ENCODE results near the gene TRIP10.
"Not testable (repeated sequence)": the region's sequence is repeated elsewhere in the genome, so short reads cannot be mapped to it uniquely, and the experiment has no call there.

TRIP10 gene

DNA sequence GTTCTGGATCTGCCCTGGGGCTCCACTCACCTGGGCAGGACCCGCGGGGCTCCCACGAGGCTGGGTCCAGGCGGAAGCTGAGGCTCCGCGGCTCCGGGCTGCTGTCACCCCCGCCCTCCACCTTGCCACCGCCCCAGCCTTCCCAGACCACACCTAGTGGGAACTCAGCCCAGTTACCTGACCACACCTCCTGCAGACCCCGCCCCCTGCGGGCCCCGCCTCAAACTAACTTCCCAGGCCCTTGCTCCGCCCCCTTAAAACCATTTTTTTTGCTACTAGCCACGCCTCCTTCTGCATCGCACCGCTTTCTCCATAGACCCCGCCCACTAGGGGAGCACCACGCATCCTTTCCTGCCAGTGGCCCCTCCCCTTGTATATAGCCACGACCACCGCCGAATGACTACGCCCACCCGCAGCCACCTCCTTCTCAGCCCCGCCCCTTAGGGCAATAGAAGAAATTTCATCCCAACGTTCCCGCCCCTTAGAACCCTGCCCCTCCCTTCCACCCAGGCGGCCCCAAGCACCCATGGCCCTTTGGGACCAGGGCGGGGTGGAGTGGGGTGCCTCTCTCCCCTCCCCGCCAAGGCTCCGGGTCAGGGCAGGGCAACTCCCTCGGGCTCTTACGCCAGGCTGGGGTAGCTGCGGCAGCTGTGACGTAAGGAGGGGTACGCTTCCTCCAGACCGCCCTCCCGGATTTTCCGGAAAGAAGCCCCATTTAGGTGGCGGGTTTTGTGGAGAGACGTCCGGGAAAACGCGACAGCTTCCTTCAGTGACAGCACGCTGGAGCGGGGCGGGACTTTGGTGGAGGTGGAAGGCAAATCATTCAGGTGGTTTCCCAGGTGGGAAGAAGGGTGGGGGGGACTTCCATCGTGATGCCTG lies 28.1 kb downstream of the TRIP10 start, which contains the start of gene SH2D3A:
SH2D3A (minus strand) TSS at position 79 of the 879 bp plus-strand sequence. CDS start 3,687 bp downstream, outside the sequence.
- Histone ChIP-seq H3K9ac (ENCODE audit: low read length) (peak within 1 kb of the TSS; percentile 50), H3K4me3 (ENCODE audit: low read length) (peak within 1 kb of the TSS; percentile 82), H3K27ac (ENCODE audit: low read length) (peak within 1 kb of the TSS; percentile 28)

DNA sequence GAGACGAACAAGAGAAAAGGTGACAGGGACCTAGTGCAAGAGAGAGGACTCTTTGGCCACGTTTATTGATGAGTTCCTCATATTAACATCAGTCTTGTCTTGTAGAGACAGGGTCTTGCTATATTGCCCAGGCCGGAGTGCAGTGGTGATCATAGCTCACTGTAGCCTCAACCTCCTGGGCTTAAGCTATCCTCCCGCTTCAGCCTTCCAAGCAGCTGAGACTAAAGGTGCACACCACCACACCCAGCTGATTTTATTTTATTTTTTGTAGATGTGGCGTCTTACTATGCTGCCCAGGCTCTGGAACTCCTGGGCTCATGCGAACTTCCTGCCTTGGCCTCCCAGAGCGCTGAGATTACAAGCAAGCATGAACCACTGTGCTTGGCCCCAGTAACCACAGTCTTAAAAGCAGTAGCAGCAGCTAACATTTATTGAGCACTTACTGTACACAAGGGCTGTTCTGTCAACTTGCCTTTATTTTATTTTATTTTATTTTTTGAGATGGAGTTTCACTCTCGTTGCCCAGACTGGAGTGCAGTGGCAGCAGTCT lies 28.8 kb downstream of the TRIP10 start:
- Histone ChIP-seq H3K4me3 (ENCODE audit: low read length) (peak overlapping the region; percentile 82), H3K4me1 (ENCODE audit: control insufficient read depth, low read depth, low read length) (peaks cover 16% of the 10 kb centered on the region), H3K36me3 (ENCODE audit: control insufficient read depth, low read depth, low read length) (no peaks in the 10 kb centered on the region), H3K9me3 (ENCODE audit: control insufficient read depth, low read depth, low read length) (no peaks in the 10 kb centered on the region), H3K27me3 (ENCODE audit: control insufficient read depth, insufficient read depth, low read length) (peaks cover 14% of the 10 kb centered on the region), H3K27ac (ENCODE audit: low read length) (no peak overlapping the region), H3K9ac (ENCODE audit: low read length) (no peak overlapping the region)

More for the DNA sequence above, 28.1 kb downstream of the TRIP10 start, which contains the start of gene SH2D3A:
- Histone ChIP-seq H3K9me3 (ENCODE audit: control insufficient read depth, low read depth, low read length) (no peaks in the 10 kb centered on the region), H3K4me1 (ENCODE audit: control insufficient read depth, low read depth, low read length) (peaks cover 15% of the 10 kb centered on the region), H3K36me3 (ENCODE audit: control insufficient read depth, low read depth, low read length) (no peaks in the 10 kb centered on the region), H3K27me3 (ENCODE audit: control insufficient read depth, insufficient read depth, low read length) (peaks cover 14% of the 10 kb centered on the region)

DNA sequence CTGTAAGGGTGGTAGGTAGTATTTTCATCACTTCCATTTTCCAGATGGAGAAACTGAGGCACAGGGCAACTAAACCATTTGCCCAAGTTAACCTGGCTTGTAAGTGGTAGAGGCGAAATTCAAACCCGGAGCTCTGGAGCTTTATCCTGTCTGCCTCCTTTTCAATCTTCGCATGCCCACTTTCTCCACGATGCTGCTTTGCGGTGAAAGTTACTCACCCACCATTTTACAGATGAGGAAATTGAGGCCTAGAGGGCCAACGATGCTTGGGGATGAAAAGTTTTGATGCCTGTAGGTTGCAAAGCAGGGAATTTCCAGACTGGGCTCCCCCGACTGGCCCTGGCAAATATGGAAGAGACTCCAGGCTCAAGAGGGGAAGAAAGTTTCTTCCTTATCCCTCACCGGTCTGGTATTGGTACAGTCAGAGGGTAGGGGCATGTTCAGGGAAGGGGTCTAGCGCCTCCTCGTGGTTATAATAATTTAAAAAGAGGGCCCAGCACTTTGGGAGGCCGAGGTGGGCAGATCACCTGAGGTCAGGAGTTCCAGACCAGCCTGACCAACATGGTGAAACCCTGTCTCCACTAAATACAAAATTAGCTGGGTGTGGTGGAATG lies 29.6 kb downstream of the TRIP10 start:
- H3K9me3 ChIP-seq (ENCODE audit: control insufficient read depth, low read depth, low read length), result no peaks in the 10 kb centered on the region
- H3K9ac ChIP-seq (ENCODE audit: low read length), result no peak overlapping the region
- H3K4me3 ChIP-seq (ENCODE audit: low read length), result no peak overlapping the region
- H3K36me3 ChIP-seq (ENCODE audit: control insufficient read depth, low read depth, low read length), result no peaks in the 10 kb centered on the region
- peaks cover 19% of the 10 kb centered on the region for H3K4me1 ChIP-seq (ENCODE audit: control insufficient read depth, low read depth, low read length)
- H3K27me3 ChIP-seq (ENCODE audit: control insufficient read depth, insufficient read depth, low read length), result peaks cover 14% of the 10 kb centered on the region
- H3K27ac ChIP-seq (ENCODE audit: low read length), result no peak overlapping the region

DNA sequence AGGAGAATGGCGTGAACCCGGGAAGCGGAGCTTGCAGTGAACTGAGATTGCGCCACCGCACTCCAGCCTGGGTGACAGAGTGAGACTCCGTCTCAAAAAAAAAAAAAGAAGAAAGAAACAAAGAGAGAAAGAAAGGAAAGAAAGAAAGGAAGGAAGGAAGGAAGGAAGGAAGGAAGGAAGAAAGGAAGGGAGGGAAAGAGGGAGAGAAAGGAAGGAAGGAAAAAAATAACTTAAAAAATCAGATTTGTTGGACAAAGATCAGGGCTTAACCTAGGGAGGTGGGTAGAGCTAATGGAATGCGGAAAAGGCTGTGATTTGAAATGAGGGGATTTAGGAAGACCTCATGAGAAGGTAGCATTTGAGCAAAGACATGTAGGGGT lies 32.2 kb downstream of the TRIP10 start:
- not testable (repeated sequence) for H3K4me3 ChIP-seq (ENCODE audit: low read length); H3K9ac ChIP-seq (ENCODE audit: low read length); H3K9me3 ChIP-seq (ENCODE audit: control insufficient read depth, low read depth, low read length)

DNA sequence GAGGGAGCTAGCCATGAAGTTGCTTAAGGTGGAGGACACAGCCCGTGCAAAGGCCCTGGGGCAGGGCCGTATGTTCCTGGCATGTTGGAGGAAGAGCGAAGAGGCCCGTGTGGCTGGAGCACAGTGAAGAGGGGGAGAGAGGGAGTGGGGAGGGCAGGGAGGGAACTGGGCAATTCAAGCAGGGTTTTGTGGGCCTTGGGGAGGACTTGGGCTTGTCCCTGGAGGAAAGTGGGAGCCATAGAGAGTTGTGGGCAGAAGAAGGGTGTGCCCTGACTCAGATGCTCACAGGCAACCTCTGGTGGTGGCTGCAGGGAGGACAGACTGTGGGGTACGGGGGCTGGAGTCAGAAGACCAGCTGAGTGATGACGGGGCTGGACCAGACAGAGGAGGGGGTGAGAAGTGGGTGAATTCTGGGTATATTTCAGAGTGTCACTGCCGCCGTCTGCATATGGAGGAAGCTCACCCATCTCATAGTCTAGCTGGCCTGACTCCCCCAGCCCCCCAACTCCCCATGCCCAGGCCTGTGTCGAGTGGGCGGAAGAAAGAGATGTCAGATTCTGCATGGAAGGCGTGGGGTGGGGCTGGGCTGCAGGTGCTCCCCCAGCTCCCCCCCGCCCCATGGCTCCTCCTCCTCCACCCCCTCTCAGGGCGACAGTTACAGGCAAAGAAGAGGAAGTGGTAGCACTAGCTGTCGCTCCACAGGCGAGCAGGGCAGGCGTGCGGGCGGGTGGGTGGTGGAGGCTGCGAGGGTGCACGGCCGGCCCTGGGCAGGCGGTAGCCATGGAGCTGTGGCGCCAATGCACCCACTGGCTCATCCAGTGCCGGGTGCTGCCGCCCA lies 32.8 kb downstream of the TRIP10 start, which contains the start of gene VAV1:
VAV1 (plus strand) TSS at position 681 of the 838 bp plus-strand sequence; CDS start at position 781, 100 bp downstream.
- H3K4me3 ChIP-seq (ENCODE audit: low read length), result no peak within 1 kb of the TSS
- H3K27ac ChIP-seq (ENCODE audit: low read length), result no peak within 1 kb of the TSS
- H3K27me3 ChIP-seq (ENCODE audit: control insufficient read depth, insufficient read depth, low read length), result peaks cover under 1% of the 10 kb centered on the region
- H3K9ac ChIP-seq (ENCODE audit: low read length), result no peak within 1 kb of the TSS
- peaks cover 4% of the 10 kb centered on the region for H3K4me1 ChIP-seq (ENCODE audit: control insufficient read depth, low read depth, low read length)
- H3K9me3 ChIP-seq (ENCODE audit: control insufficient read depth, low read depth, low read length), result no peaks in the 10 kb centered on the region
- H3K36me3 ChIP-seq (ENCODE audit: control insufficient read depth, low read depth, low read length), result no peaks in the 10 kb centered on the region

More for the DNA sequence above, 32.2 kb downstream of the TRIP10 start:
- H3K4me1 ChIP-seq (ENCODE audit: control insufficient read depth, low read depth, low read length); H3K27ac ChIP-seq (ENCODE audit: low read length); H3K36me3 ChIP-seq (ENCODE audit: control insufficient read depth, low read depth, low read length); H3K27me3 ChIP-seq (ENCODE audit: control insufficient read depth, insufficient read depth, low read length): not testable (repeated sequence)

DNA sequence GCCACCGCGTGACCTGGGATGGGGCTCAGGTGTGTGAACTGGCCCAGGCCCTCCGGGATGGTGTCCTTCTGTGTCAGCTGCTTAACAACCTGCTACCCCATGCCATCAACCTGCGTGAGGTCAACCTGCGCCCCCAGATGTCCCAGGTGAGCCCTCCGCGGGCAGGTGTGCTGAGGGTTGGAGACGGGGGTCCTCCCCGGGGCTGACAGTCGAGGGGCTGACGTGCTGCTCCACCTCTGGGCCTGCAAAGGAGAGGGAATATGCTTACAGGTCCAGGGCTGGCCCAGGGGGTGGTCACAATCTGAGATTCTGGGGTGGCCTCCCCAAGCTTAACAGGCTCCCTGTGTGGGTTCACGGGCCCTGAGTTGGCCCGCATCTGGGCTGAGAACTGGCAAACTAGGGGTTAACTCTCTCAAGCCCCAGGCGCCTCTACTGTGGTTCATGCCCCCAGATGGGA lies 33.4 kb downstream of the TRIP10 start:
- no peak overlapping the region for H3K27ac ChIP-seq (ENCODE audit: low read length)
- no peak overlapping the region for H3K4me3 ChIP-seq (ENCODE audit: low read length)
- H3K9me3 ChIP-seq (ENCODE audit: control insufficient read depth, low read depth, low read length), result no peaks in the 10 kb centered on the region
- no peaks in the 10 kb centered on the region for H3K27me3 ChIP-seq (ENCODE audit: control insufficient read depth, insufficient read depth, low read length)
- no peak overlapping the region for H3K9ac ChIP-seq (ENCODE audit: low read length)
- H3K4me1 ChIP-seq (ENCODE audit: control insufficient read depth, low read depth, low read length), result peaks cover 4% of the 10 kb centered on the region
- no peaks in the 10 kb centered on the region for H3K36me3 ChIP-seq (ENCODE audit: control insufficient read depth, low read depth, low read length)

DNA sequence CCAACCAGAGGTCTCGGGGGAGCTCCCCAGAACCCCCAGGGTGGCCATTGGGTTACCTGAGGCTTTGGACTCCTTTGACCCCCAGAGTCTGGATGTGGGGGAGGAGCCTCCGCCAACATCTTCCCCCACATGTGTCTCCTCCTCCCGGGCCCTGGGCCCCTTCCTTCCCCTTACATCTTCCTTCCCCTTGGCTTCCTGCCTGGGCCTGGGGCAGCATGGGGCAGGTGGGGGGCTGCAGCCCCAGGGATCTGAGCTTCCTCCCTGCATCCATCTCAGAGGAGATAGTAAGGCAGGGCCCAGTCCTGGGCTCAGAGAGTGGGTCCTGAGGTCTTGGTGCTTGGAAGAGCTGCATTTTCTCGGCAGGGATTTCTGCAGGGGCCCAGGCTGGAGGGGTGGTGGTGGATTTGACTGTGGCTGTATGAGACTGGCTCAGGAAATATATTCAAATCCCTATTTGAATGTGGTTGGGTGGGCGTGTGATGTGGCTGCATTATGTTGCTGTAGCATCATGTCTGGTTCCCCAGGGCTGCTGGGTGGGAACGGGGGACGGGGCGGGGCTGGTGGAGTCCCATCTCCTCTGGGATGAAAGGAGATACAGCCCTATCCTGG lies 33.9 kb downstream of the TRIP10 start:
- no peaks in the 10 kb centered on the region for H3K36me3 ChIP-seq (ENCODE audit: control insufficient read depth, low read depth, low read length)
- no peak overlapping the region for H3K27ac ChIP-seq (ENCODE audit: low read length)
- H3K9me3 ChIP-seq (ENCODE audit: control insufficient read depth, low read depth, low read length), result no peaks in the 10 kb centered on the region
- H3K4me3 ChIP-seq (ENCODE audit: low read length), result no peak overlapping the region
- H3K27me3 ChIP-seq (ENCODE audit: control insufficient read depth, insufficient read depth, low read length), result no peaks in the 10 kb centered on the region
- H3K9ac ChIP-seq (ENCODE audit: low read length), result no peak overlapping the region
- peaks cover 4% of the 10 kb centered on the region for H3K4me1 ChIP-seq (ENCODE audit: control insufficient read depth, low read depth, low read length)

DNA sequence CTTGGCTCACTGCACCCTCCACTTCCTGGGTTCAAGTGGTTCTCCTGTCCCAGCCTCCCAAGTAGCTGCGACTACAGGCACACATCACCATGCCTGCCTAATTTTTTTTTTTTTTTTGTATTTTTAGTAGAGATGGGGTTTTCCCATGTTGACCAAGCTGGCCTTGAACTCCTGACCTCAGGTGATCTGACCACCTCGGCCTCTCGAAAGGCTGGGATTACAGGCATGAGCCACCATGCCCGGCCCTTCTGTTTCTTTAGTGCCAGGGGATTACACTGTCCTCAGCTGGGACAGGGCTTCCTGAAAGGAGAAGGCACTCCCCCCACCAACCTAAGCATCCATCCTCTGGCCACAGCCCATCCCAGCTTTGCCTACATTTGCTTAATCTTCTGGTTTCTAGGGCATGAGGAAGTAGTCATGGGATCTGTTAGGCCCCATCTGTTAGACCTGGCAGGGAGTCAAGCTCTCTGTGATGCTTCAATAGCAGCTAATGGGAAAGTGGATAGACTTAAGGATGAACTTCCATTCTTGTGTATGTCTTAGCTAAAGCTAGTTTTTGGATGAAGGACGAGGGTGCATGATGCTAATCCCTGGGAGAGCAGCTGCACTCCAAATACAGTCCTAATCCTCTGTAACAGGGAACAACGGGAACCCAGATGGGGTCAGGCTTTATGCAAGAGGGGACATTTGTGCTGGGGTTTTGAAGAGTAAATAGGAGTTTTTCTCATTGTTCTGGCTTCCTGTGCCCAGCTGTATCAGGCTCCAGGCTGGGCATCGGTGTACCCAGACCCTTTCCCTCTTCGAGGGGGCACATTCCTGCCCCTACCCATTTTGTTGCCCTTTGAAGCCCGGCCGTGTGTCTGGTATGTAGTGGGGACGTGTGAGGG lies 35.6 kb downstream of the TRIP10 start:
- H3K27me3 ChIP-seq (ENCODE audit: control insufficient read depth, insufficient read depth, low read length), result no peaks in the 10 kb centered on the region
- no peak overlapping the region for H3K9ac ChIP-seq (ENCODE audit: low read length)
- peaks cover 4% of the 10 kb centered on the region for H3K4me1 ChIP-seq (ENCODE audit: control insufficient read depth, low read depth, low read length)
- no peak overlapping the region for H3K4me3 ChIP-seq (ENCODE audit: low read length)
- no peaks in the 10 kb centered on the region for H3K9me3 ChIP-seq (ENCODE audit: control insufficient read depth, low read depth, low read length)
- H3K27ac ChIP-seq (ENCODE audit: low read length), result no peak overlapping the region
- H3K36me3 ChIP-seq (ENCODE audit: control insufficient read depth, low read depth, low read length), result no peaks in the 10 kb centered on the region

DNA sequence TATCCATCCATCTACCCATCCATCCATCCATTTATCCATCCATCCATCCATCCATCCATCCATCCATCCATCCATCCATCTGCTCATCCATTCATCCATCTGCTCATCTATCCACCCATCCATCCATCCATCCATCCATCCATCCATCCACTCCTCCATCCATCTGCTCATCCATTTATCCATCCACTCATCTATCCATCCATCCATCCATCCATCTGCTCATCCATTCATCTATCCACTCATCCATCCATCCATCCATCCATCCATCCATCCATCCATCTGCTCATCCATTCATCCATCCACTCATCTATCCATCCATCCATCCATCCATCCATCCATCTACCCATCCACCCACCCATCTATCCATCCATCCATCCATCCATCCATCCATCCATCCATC lies 36.6 kb downstream of the TRIP10 start:
- H3K4me1 ChIP-seq (ENCODE audit: control insufficient read depth, low read depth, low read length); H3K27ac ChIP-seq (ENCODE audit: low read length); H3K9me3 ChIP-seq (ENCODE audit: control insufficient read depth, low read depth, low read length); H3K36me3 ChIP-seq (ENCODE audit: control insufficient read depth, low read depth, low read length); H3K4me3 ChIP-seq (ENCODE audit: low read length); H3K27me3 ChIP-seq (ENCODE audit: control insufficient read depth, insufficient read depth, low read length); H3K9ac ChIP-seq (ENCODE audit: low read length): not testable (repeated sequence)

DNA sequence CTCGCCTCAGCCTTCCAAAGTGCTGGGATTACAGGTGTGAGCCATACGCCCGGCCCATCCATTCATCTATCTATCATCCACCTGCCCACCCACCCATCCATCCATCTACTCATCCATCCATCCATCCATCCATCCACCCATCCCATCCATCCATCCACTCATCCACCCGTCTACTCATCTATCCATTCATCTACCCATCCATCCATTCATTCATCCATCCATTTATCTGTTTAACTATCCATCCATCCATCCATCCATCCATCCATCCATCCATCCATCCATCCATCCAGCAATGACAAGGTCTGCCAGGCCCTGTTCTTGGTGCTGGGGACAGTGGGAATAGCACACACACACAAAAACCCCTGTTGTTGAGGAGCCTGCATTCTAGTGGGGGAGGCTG lies 37.5 kb downstream of the TRIP10 start:
- no peak overlapping the region for H3K9ac ChIP-seq (ENCODE audit: low read length)

More for the DNA sequence above, 37.5 kb downstream of the TRIP10 start:
- Histone ChIP-seq H3K27me3 (ENCODE audit: control insufficient read depth, insufficient read depth, low read length) (no peaks in the 10 kb centered on the region), H3K4me1 (ENCODE audit: control insufficient read depth, low read depth, low read length) (peaks cover 4% of the 10 kb centered on the region), H3K9me3 (ENCODE audit: control insufficient read depth, low read depth, low read length) (no peaks in the 10 kb centered on the region), H3K27ac (ENCODE audit: low read length) (no peak overlapping the region), H3K36me3 (ENCODE audit: control insufficient read depth, low read depth, low read length) (no peaks in the 10 kb centered on the region), H3K4me3 (ENCODE audit: low read length) (no peak overlapping the region)
